Activated T-helper 2 cell treated with anti-CD3 and anti-CD28 coated beads, Interferon-gamma antibody, Interleukin-2, Interleukin-4, amounts not matched to agents 10 μg/mL and 5 μg/mL and 100 μg/mL, durations not matched to agents 14 hours and 24 hours and 36 hours (primary cell): ENCODE results near the gene UBE2D4. TPM values are rescaled to one million over a fixed set of nuclear protein-coding genes. Genes with fewer than 3 reads are reported as not detected.
"Not testable (repeated sequence)": the region's sequence is repeated elsewhere in the genome, so short reads cannot be mapped to it uniquely, and the experiment has no call there.

Experiments
- DNase-seq: peaks from one replicate; pipeline ENCODE4 v3.0.0; 2021; ENCODE audit warnings: low spot score
- H3K27ac Mint-ChIP-seq: one replicate; pipeline ENCODE4 v1.8.0; 2021; ENCODE audit warnings: mixed read lengths
- H3K27me3 Mint-ChIP-seq: one replicate; pipeline ENCODE4 v1.8.0; 2021; ENCODE audit warnings: low read depth, mixed read lengths
- H3K36me3 Mint-ChIP-seq: one replicate; pipeline ENCODE4 v1.8.0; 2021; ENCODE audit warnings: low read depth, mixed read lengths
- H3K4me1 Mint-ChIP-seq: one replicate; pipeline ENCODE4 v1.8.0; 2021; ENCODE audit warnings: low read depth, mixed read lengths
- H3K4me3 Mint-ChIP-seq: one replicate; pipeline ENCODE4 v1.8.0; 2021; ENCODE audit warnings: low read depth, mild to moderate bottlenecking, moderate library complexity, mixed read lengths
- H3K9me3 Mint-ChIP-seq: one replicate; pipeline ENCODE4 v1.8.0; 2021; ENCODE audit warnings: mixed read lengths
- intact Hi-C: fragments of 100-400 bp; cut with micrococcal nuclease; formaldehyde crosslinking; loops from one replicate; pipeline ENCODE4 v1.15.1; 2023
- total RNA-seq: library from RNA; stranded (reverse); gene quantifications from 2 replicates; pipeline ENCODE4 v1.2.3, GENCODE V29; 2022

Gene UBE2D4
- total RNA-seq, 1 donor from 2014 or later: 12.6 TPM

GRCh38 chr7:43895847-43896415 is 30.3 kb upstream of the UBE2D4 start:
- H3K9me3 Mint-ChIP-seq: no peaks in the 10 kb centered on the region
- no peak overlapping the region for H3K27ac Mint-ChIP-seq
- H3K36me3 Mint-ChIP-seq: peaks cover 16% of the 10 kb centered on the region
- H3K4me3 Mint-ChIP-seq: no peak overlapping the region
- H3K27me3 Mint-ChIP-seq: no peaks in the 10 kb centered on the region
- intact Hi-C loops: no loop called here
- H3K4me1 Mint-ChIP-seq: peaks cover 10% of the 10 kb centered on the region
- DNase-seq: no peak

- H3K27me3 Mint-ChIP-seq, H3K4me1 Mint-ChIP-seq, intact Hi-C loops, H3K4me3 Mint-ChIP-seq, DNase-seq, H3K27ac Mint-ChIP-seq, H3K9me3 Mint-ChIP-seq: not testable (repeated sequence)
- peaks cover 13% of the 10 kb centered on the region for H3K36me3 Mint-ChIP-seq
These were observed 27.7 kb upstream of the UBE2D4 start for GRCh38 chr7:43898571-43898970.

- intact Hi-C loops: no loop called here
- H3K27ac Mint-ChIP-seq: no peak overlapping the region
- H3K36me3 Mint-ChIP-seq: no peaks in the 10 kb centered on the region
- H3K4me1 Mint-ChIP-seq: peaks cover 22% of the 10 kb centered on the region
- no peaks in the 10 kb centered on the region for H3K9me3 Mint-ChIP-seq
- no peak overlapping the region for H3K4me3 Mint-ChIP-seq
- no peaks in the 10 kb centered on the region for H3K27me3 Mint-ChIP-seq
- no peak for DNase-seq
These were observed 23.6 kb upstream of the UBE2D4 start for GRCh38 chr7:43902542-43903054.

- H3K4me3 Mint-ChIP-seq: no peak overlapping the region
- H3K9me3 Mint-ChIP-seq: no peaks in the 10 kb centered on the region
- peaks cover 22% of the 10 kb centered on the region for H3K4me1 Mint-ChIP-seq
- no peaks in the 10 kb centered on the region for H3K36me3 Mint-ChIP-seq
- DNase-seq: no peak
- intact Hi-C loops: no loop called here
- no peak overlapping the region for H3K27ac Mint-ChIP-seq
- H3K27me3 Mint-ChIP-seq: no peaks in the 10 kb centered on the region
These were observed 21.6 kb upstream of the UBE2D4 start for GRCh38 chr7:43904533-43905208.

- Mint-ChIP-seq H3K27me3 (no peaks in the 10 kb centered on the region), H3K9me3 (no peaks in the 10 kb centered on the region), H3K4me3 (peak overlapping the region; percentile 94), H3K36me3 (no peaks in the 10 kb centered on the region), H3K27ac (peak overlapping the region; percentile 92), H3K4me1 (peaks cover 22% of the 10 kb centered on the region)
- intact Hi-C loops: no loop called here
- DNase-seq: no peak
These were observed 20.9 kb upstream of the UBE2D4 start for GRCh38 chr7:43905209-43905946.

- H3K36me3 Mint-ChIP-seq: no peaks in the 10 kb centered on the region
- intact Hi-C loops: loop anchor here (1.0 kb wide), 1 partner anchor 20 kb away; the partner anchor contains the start of gene UBE2D4
- H3K9me3 Mint-ChIP-seq: no peaks in the 10 kb centered on the region
- H3K4me3 Mint-ChIP-seq: peak overlapping the region; percentile 94
- peak overlapping the region; percentile 92 for H3K27ac Mint-ChIP-seq
- peak; percentile 18 for DNase-seq
- H3K4me1 Mint-ChIP-seq: peaks cover 22% of the 10 kb centered on the region
- no peaks in the 10 kb centered on the region for H3K27me3 Mint-ChIP-seq
These were observed 20.3 kb upstream of the UBE2D4 start for GRCh38 chr7:43905956-43906330.

GRCh38 chr7:43906331-43907010 is 19.8 kb upstream of the UBE2D4 start, which contains the start of gene URGCP:
TSS of gene URGCP (minus strand) at chr7:43906596. CDS start at chr7:43906575, 21 bp downstream.
- H3K27me3 Mint-ChIP-seq: no peaks in the 10 kb centered on the region
- DNase-seq: peak; percentile 47
- peak within 1 kb of the TSS; percentile 92 for H3K27ac Mint-ChIP-seq
- peaks cover 22% of the 10 kb centered on the region for H3K4me1 Mint-ChIP-seq
- intact Hi-C loops: loop anchor here (1.0 kb wide), 1 partner anchor 20 kb away; the partner anchor contains the start of gene UBE2D4
- no peaks in the 10 kb centered on the region for H3K9me3 Mint-ChIP-seq
- H3K4me3 Mint-ChIP-seq: peak within 1 kb of the TSS; percentile 94
- no peaks in the 10 kb centered on the region for H3K36me3 Mint-ChIP-seq

GRCh38 chr7:43914795-43915194 is 11.4 kb upstream of the UBE2D4 start:
- Mint-ChIP-seq H3K4me1 (no peaks in the 10 kb centered on the region), H3K9me3 (no peaks in the 10 kb centered on the region), H3K4me3 (no peak overlapping the region), H3K36me3 (peaks cover 4% of the 10 kb centered on the region), H3K27me3 (no peaks in the 10 kb centered on the region), H3K27ac (no peak overlapping the region)
- intact Hi-C loops: no loop called here
- DNase-seq: no peak

GRCh38 chr7:43915907-43916306 is 10.3 kb upstream of the UBE2D4 start:
- no peak for DNase-seq
- H3K27me3 Mint-ChIP-seq: no peaks in the 10 kb centered on the region
- no peaks in the 10 kb centered on the region for H3K4me1 Mint-ChIP-seq
- H3K4me3 Mint-ChIP-seq: no peak overlapping the region
- intact Hi-C loops: no loop called here
- peaks cover 4% of the 10 kb centered on the region for H3K36me3 Mint-ChIP-seq
- no peak overlapping the region for H3K27ac Mint-ChIP-seq
- H3K9me3 Mint-ChIP-seq: no peaks in the 10 kb centered on the region

GRCh38 chr7:43921423-43921822 is 4.8 kb upstream of the UBE2D4 start:
- Mint-ChIP-seq H3K27ac (no peak overlapping the region), H3K9me3 (no peaks in the 10 kb centered on the region), H3K4me3 (no peak overlapping the region), H3K36me3 (peaks cover 11% of the 10 kb centered on the region), H3K4me1 (peaks cover 9% of the 10 kb centered on the region), H3K27me3 (no peaks in the 10 kb centered on the region)
- intact Hi-C loops: no loop called here
- DNase-seq: no peak

- Mint-ChIP-seq H3K4me1 (peaks cover 18% of the 10 kb centered on the region), H3K4me3 (no peak overlapping the region), H3K27ac (no peak overlapping the region), H3K36me3 (peaks cover 11% of the 10 kb centered on the region), H3K9me3 (no peaks in the 10 kb centered on the region), H3K27me3 (no peaks in the 10 kb centered on the region)
- intact Hi-C loops: no loop called here
- no peak for DNase-seq
These were observed 3.5 kb upstream of the UBE2D4 start for GRCh38 chr7:43922726-43923125.

- Mint-ChIP-seq H3K4me3 (peak overlapping the region; percentile 92), H3K36me3 (peaks cover 7% of the 10 kb centered on the region), H3K9me3 (no peaks in the 10 kb centered on the region), H3K4me1 (peaks cover 24% of the 10 kb centered on the region), H3K27ac (peak overlapping the region; percentile 91), H3K27me3 (no peaks in the 10 kb centered on the region)
- intact Hi-C loops: loop anchor here (1.0 to 5.0 kb wide), 2 partner anchors 20 to 54 kb away; partner anchors contain the start of gene URGCP
- no peak for DNase-seq
These were observed 525 bp downstream of the UBE2D4 start for GRCh38 chr7:43926798-43927123.
